ENCODE measurements around the gene ZCCHC24.

The ZCCHC24 gene

GRCh38 chr10:79431428-79431827 is 14.0 kb downstream of the ZCCHC24 start:
- DNase-seq (ENCODE audit: low spot score): no peak

GRCh38 chr10:79430936-79431335 is 14.5 kb downstream of the ZCCHC24 start:
- DNase-seq (ENCODE audit: low spot score): no peak

DNA sequence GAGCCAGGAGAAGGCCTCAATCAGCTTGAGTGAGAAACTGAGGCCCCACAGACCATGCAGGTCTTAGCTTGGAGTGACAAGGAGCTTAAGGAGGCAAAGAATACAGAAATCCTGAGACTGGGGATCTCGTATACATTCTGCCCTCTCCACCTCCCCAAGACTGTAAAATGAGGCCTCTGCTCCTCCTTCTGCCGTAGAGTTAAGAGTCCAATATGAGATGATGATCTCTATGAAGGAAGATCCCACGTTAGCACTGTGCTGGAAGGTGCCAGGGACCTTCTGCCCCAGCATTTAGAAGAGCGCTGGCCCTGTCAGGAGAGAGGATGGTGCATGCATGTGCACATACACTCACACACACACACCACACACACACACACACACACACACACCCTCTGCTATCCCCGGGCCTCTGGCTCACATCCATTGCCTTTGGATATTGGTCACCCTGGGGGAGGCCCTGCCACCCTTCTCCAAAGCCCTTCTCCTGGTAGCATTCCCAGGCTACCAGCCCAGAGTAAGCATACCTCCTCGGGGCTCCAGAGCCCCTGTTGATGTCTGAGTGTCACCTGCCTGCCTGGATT is 15.0 kb downstream of the ZCCHC24 start:
- no peak for DNase-seq (ENCODE audit: low spot score)

- DNase-seq (ENCODE audit: low spot score): no peak
These were observed 15.7 kb downstream of the ZCCHC24 start for GRCh38 chr10:79429751-79430150.

DNA sequence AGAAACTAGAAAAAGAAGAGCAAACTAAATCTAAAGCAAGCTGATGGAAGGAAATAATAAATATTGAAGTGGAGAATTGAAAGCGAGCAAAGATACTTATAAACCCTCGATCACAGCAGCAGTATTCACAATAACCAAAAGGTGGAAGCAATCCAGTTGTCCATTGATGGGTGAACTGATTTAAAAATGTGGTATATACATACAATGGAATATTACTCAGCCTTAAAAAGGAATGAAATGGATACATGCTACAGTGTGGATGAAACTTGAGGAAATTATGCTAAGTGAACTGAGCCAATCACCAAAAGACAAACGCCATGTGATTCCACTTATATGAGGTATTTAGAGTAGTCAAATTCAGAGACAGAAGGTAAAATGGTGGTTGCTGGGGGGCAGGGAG is 17.5 kb downstream of the ZCCHC24 start:
- no peak for DNase-seq (ENCODE audit: low spot score)

DNA sequence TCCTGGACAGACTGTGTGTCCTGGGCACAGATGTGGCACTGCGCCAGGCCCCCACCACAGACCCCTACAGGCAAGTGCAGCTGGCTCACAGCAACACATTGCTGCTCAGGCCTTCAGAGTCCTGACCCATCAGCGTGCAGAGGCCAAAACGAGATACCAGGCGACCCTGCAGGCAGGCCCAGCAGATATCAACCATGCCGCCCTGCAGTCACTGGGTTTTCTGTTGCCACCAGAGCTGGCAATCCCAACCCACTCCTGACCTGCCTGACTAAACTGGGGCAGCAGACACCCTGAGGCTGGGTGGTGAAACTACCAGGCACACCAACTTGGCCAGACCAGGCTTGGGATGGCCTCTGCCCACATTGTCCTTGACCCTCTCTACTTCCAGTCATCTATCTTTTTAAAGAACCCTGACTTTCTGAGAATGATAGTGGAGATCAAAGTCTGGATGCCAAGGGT is 20.3 kb downstream of the ZCCHC24 start:
- DNase-seq (ENCODE audit: low spot score): no peak

- no peak for DNase-seq (ENCODE audit: low spot score)
These were observed 21.0 kb downstream of the ZCCHC24 start for GRCh38 chr10:79424221-79425073.

DNA sequence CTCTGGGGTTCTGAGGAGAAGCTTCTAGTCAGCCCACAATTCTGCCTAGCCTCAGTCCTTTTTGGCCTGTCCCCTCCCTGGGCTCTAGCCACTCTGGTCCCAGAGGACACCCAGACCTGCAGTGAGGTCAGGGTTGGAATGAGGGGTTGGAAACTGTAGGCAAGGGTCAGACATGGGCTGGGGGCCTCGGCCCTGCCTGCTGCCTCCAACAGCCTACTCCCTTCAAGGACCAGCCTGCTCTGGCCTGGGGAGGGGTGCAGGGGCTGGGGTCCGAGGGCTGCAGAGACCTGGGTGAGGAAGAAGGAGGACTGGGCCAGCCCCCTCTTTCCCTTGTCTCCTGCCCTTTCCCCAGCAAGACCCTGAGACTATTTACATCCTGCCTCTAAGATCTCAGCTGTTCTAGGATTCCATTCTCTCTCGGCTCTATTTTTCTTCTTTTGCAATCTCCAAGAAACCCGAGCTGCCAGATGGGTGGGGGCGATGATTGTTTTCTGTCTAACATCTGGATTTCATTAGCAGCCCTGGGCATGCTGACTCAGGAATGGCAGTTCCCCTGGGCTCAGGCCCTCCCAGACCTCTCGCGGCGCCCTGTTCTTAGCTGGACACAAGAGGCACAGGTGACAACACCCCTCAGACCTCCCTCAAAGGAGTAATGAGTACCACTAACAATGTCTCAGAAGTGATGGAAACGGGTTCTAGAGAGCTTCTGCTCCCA is 23.1 kb downstream of the ZCCHC24 start:
- no peak for DNase-seq (ENCODE audit: low spot score)

DNA sequence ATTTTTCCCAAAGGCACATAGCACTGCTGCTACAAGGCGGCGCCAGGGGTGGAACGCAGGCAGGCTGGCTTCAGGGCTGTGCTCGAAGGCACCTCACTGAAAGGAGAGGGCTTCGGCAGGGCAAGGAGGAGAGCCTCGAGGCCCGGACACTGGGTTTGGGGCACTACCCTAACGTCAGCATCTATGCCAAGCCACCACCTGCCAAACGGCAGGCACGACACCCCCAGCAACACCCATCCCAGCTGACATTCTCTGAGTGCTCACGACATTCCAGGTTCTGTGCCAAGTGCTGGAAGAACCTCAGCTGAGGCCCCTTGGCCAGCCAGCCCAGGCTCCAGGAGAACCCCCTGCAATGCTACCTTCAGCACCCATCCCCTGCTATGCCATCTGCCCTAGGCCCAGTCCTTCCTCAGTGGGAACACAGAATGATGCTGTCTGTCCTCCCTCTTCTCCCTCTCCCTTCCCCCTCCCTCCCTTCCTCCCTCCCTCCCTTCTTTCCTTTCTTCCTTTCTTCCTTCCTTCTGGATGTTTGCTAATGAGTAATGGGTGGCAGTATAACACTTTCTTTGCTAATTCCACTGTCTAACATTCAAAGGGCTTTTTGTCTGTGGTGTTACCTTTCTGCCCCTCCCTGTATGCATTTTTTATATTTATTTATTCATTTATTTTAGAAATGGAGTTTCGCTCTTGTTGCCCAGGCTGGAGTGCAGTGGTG is 24.3 kb downstream of the ZCCHC24 start:
- no peak for DNase-seq (ENCODE audit: low spot score)

GRCh38 chr10:79418886-79419595 is 26.4 kb downstream of the ZCCHC24 start:
- DNase-seq (ENCODE audit: low spot score): no peak

DNA sequence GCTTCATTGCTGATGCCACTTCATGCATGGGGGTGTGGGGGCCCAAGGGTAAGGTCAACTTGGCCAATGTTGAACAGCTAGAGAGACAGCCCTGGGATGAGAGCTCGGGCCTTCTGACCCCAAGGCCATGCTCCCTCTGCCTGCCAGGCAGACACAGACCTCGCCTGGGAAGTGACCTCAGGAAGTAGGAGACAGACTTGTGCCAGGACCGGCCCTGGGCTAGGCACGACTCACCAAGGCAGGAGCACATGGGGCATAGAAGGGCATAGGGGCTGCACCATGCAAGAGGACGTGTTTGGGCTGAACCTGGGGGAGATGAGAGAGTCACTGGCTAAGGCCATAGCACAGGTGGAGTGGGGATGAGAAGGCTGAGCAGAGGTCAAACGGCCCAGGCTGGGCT is 27.1 kb downstream of the ZCCHC24 start:
- no peak for DNase-seq (ENCODE audit: low spot score)

DNA sequence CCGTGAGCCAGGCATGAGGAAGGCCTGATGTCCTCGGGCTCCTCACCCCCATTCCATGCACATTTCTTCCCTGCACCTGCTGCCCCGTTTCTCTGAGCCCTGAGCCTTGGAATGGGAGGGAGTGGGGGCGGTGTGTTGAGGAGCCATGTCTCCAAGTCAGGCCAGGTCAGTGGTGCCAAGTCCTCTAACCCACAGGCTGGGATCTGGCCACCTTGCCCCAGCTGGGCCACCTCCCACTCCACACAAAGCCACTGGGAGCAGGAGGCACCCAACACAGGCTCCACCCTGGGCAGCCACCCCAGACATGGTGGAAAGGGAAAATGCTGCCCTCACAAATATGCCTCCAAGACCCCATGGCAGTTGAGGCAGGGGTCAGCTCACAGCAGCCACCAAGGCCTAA is 27.7 kb downstream of the ZCCHC24 start:
- no peak for DNase-seq (ENCODE audit: low spot score)

GRCh38 chr10:79417266-79417665 is 28.2 kb downstream of the ZCCHC24 start:
- no peak for DNase-seq (ENCODE audit: low spot score)

- no peak for DNase-seq (ENCODE audit: low spot score)
These were observed 28.7 kb downstream of the ZCCHC24 start for GRCh38 chr10:79416578-79417255.

- DNase-seq (ENCODE audit: low spot score): no peak
These were observed 29.5 kb downstream of the ZCCHC24 start for GRCh38 chr10:79415736-79416577.

- no peak for DNase-seq (ENCODE audit: low spot score)
These were observed 30.7 kb downstream of the ZCCHC24 start for GRCh38 chr10:79414714-79415113.

GRCh38 chr10:79413196-79413595 is 32.2 kb downstream of the ZCCHC24 start:
- no peak for DNase-seq (ENCODE audit: low spot score)

DNA sequence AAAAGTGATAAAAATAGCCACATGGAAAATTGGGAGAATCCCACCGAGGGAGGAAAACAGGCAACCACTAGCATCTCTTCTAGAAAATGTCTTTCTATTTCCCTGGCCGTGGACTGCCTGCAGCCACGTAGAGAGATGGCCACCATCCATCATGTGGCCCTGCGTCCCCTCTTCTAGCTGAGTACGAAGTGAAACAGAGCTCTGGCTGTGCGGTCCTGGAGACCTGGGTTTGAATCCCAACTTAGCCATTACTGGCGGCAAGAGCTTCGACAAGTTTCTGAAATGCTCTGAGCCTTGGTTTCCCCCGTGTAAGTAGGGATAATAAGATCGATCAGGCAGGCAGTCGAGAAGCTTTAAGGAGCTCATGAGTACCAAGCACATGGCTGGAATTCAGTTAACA is 32.9 kb downstream of the ZCCHC24 start:
- DNase-seq (ENCODE audit: low spot score): no peak

GRCh38 chr10:79411546-79412495 is 33.6 kb downstream of the ZCCHC24 start:
- no peak for DNase-seq (ENCODE audit: low spot score)

Data from HuH-7.5 (cell line).